OCI-LY7 (cell line): ENCODE results near the gene ZFYVE28.

Experiments used
- CTCF ChIP-seq: fragments of 200-600 bp; sonication (generic); conservative IDR thresholded peaks from 2 replicates; pipeline ENCODE4 v1.5.1; 2014; ENCODE audit warnings: mild to moderate bottlenecking, antibody characterized with exemption, low read length, moderate library complexity, mixed read lengths
- EZH2phosphoT487 ChIP-seq: fragments of 200-600 bp; sonication (generic); IDR thresholded peaks from 2 replicates; pipeline ENCODE4 v1.6.1; 2018; ENCODE audit warnings: low read depth, borderline replicate concordance, mild to moderate bottlenecking, mixed run types, antibody characterized with exemption, low read length, moderate library complexity, mixed read lengths

DNA sequence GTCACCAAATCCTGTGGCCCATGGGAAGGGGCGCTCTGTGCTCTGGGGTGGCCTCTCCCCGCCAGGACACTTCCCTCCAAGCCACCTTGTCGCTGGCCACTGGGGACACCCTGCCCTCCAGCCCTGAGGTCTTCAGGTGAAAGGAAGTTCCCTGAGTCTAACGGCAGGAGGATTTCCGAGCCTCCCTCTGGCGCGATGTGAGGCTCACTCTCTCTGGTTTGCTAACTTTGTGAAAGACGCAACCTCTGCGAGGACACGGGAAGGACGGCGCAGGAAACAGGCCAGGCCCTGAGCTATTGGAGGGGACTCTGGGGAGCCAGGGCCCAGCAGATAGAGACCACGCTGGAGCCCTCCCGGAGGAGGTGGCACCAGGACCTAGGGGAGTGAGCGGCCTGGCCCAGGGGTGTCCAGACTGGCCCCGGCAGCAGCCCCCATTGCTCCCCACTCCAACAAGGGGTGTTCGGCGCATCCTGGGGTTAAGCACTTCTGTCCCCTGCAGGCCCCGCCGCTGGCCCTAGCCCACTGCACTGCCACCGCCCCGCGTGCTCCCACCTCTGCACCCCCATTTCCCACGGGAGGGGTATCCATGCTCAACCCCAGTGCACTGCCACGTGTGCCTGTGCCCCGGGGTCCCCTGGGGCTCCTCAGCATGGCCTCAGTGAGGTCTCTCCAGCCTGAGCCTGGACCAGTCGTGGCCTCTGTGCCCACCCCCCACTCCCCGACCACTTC is 84.4 kb downstream of the ZFYVE28 start:
- no peak for TF ChIP-seq CTCF
- TF ChIP-seq EZH2phosphoT487, result no peak
